MV-4-11 (cell line): ENCODE measurements around the gene DSEL.

Experiments
- DNase-seq: peaks from one replicate; lab custom pipeline; 2025; lab: John Stamatoyannopoulos, UW

Gene DSEL

GRCh38 chr18:67516539-67517443 is at the start of gene DSEL:
Gene DSEL (minus strand): TSS chr18:67516720. CDS start chr18:67514608, 2,112 bp downstream.
- peak; percentile 77 for DNase-seq

- DNase-seq, result no peak
These were observed 36.9 kb upstream of the DSEL start for GRCh38 chr18:67553437-67553836.

DNA sequence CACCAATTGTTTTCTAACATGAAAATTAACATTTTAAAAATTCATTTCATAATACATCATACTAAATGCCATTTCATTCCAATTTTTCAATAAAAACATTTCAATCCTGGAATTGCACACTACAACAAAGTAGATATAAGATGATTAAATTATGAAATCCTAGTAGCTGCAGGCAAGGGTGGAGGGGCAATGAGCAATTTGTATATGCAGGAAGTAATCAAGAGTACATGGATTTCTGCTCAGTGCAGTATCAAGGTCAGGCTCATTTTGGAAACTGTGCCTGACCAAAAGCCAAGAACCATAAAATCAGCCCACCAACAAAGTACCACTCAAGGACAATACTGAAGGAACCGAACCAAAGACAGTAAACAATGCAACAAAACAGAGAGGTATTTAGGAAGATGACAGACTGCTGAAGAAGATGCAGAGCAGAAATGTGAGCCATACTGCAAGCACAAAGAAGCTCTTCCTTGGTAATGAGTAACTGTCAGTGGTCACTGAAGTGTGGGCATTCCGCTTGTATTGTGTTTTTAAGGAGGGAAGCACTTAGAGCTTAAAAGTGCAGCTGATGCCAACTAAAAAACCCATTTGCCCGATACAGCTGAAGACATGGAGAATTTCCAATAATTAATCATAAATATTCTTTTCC is 34.5 kb upstream of the DSEL start:
- DNase-seq, result no peak

DNA sequence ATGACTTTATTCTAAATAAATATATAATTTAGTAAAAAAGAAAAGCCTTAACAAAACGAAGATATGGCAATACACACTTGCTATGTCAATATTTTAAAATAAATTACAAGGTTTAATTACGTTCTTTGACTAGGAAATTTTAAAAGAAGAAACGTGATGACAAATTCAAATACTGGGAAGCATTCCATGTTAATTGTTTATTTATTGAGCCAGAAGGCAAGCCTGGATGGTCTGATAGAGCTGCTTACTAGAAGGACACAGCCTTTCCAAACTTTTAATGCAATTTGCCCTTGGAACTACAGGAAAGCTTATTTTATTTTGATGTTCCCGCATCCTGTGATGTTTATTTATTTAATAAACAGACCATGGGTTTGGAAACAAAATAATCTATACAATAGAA is 33.4 kb upstream of the DSEL start:
- DNase-seq, result no peak

DNA sequence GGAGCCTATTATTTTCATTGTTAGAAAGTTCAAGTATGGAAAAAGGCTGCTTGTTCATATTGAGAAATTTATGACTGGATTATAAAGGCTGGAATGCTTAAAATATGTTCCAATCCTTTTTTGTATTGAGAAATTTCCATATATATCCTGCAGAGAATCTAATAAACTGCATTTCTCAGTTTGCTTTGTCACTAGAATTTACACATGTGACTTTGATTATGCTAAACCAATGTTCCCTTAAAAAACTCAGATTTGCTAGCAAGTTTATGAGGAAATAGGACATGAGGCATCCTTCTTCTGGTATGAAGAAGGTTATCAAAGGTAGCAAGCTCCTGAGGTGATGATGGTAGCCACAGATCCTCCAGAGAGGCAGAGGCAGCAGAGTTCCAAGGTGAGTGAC is 29.2 kb upstream of the DSEL start:
- no peak for DNase-seq

DNA sequence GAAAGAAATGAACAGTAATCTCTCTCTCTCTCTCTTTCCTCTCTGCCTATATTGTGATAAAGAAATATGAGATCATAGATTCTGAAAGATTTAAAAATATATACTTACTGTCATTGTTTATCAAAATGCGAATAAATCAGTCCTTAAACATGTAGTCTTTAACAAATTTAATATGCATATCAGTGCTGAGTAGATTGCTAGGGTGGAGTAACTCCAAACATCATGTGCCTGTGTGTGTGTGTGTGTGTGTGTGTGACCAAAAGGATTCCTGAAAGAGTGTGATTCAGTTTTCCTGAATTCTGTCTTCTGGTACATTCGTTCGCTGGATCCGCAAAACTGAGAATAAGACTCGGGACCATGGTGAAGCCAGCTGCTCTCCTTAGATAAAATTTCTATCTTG is 24.0 kb upstream of the DSEL start:
- no peak for DNase-seq

GRCh38 chr18:67531929-67532328 is 15.4 kb upstream of the DSEL start:
- DNase-seq, result no peak

- no peak for DNase-seq
These were observed 9.0 kb upstream of the DSEL start for GRCh38 chr18:67525328-67526099.

DNA sequence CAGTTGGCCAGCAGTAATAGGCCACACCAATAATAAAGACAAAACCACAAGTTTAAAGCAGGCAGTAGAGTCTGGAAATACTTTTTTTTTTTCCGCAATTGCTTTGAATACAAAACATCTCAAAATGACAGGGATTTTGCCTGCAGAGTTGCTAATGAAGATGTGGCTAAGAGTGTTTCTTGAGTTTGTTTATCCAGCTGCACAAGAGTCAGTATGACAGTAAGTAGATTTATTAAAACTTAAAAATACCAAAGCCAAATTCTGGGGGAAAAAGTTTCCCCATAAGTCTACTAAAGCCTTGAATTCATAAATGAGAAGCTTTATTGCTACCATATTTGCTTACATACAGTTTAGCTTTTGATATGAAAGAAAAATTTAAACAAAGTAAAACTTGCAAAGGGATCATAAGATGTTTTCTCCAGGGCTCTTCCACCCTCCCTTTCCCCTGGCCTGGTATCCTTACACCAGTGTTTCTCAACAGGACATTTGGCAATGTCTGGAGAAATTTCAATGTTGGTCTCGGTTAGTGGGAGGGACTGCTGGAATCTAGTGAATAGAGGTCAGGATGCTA is 3.9 kb upstream of the DSEL start:
- DNase-seq, result no peak

DNA sequence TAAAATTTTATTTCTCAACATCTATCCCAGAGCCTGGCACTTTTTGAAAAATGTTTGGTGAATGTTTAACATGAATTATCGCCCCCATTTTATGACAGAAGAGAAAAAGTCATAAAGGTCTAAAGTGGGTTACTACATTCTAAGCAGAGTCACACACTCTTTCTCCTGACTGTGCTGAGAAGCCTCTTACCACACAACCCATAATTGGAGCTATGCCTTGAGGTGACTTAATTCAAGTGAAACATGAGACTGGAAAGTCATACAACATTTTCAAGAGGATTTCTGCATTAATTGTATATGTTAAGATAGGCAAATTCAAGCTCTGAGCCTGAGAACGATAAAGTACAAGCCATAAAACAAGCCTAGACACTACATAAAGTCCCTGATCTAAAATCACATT is 3.1 kb upstream of the DSEL start:
- DNase-seq, result no peak

DNA sequence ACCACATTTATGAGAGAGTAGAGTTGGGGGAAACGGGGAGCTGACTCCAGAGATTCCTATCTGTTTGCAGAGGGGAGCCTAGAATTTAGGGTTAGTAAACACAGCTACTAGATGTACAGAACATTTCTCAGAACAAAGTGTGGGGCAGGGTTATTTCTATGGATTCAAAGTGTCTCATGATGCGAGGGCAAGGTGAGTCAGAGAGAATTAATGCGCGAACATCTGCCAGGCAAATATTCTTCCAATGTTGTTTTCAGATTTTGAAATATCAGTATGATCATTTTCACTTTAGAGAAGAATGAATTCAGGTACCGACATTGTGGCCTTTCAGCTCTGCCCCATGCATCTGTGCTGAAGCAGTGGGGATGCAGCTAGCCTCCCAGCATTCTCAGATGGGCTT is 2.0 kb upstream of the DSEL start:
- DNase-seq, result no peak

- no peak for DNase-seq
These were observed 885 bp upstream of the DSEL start for GRCh38 chr18:67517444-67517765.

GRCh38 chr18:67515942-67516538 is 480 bp downstream of the DSEL start:
- DNase-seq, result no peak

DNA sequence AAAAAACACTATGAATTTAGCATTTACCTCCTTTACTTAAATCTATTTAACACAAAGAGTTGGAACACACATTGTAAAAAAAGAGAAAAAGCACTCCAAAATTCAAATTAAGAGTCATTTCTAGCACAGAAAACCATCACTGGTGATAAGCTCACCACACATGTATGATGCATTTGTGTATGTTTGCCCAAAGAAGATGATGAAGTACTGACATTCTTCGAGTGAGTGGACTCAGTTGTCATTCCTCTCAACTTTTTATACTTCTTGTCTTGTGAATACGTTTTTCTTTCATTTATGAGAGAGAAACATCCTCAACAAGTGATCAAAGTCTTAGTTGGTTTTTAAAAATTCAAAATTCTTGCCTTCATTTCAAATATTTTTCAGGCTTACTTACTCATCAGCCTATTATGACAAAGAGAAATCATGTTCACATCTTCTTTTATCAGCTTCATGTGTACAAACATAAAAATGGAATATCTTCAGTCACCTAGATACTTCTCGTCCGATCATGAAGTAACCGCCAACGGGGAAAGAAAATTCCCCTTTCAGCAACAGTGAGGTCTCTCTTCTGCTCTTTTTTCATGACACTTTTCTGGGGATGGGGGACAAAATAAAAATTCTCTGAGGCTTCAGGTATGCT is 1.5 kb downstream of the DSEL start:
- DNase-seq, result no peak

GRCh38 chr18:67514465-67514864 is 2.1 kb downstream of the DSEL start:
- no peak for DNase-seq

- no peak for DNase-seq
These were observed 3.2 kb downstream of the DSEL start for GRCh38 chr18:67513280-67513679.

DNA sequence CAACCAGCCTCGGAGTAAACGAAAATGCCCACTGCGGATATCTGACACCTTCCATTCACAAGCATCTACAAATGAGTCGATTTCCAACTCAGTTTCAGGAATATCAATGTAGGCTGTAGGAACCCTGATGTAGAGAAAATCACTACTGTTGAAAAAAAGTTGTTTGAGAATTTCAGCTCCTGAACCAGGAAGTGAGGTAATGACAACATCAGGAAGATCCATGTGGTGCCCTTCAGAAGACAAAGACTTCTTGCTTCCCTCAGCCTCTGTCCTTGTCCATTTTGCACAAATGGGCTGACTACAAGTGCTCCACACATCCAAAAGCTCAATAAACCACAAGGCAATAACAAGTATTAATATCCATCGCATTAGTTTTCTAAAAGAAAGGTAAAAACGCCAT is 4.7 kb downstream of the DSEL start:
- no peak for DNase-seq

- no peak for DNase-seq
These were observed 5.7 kb downstream of the DSEL start for GRCh38 chr18:67510831-67511230.

- no peak for DNase-seq
These were observed 6.7 kb downstream of the DSEL start for GRCh38 chr18:67509741-67510391.

GRCh38 chr18:67508146-67508545 is 8.4 kb downstream of the DSEL start:
- no peak for DNase-seq

DNA sequence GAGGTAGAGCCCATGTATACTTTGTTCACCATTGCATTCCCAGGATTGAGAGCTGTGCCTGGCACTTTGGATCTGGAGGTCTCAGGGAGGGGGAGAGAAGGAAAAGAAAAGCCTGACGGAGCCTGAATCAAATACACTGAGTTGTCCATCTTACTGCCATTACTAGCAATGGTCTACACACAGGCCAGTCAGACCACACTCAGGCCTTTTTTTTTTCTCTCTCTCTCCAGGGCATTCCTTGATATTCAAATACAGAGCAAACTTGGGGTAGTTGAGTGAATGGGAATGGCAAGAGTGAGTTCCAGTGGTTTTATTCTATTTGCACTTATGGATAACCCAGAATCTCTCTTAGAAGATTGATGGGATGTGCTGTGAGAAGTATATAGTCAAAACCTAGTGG is 11.8 kb downstream of the DSEL start:
- DNase-seq, result no peak
